ENCODE data around the gene TBC1D10A. TPM values are rescaled to one million over a fixed set of nuclear protein-coding genes. Genes with fewer than 3 reads are reported as not detected.

The TBC1D10A gene
- total RNA-seq, 6 experiments from 2014 or later, result 15.6 to 20.6 (median 16.7) TPM

GRCh38 chr22:30296833-30297232 is 29.9 kb downstream of the TBC1D10A start:
- no peak overlapping the region for H3K4me3 Mint-ChIP-seq

DNA sequence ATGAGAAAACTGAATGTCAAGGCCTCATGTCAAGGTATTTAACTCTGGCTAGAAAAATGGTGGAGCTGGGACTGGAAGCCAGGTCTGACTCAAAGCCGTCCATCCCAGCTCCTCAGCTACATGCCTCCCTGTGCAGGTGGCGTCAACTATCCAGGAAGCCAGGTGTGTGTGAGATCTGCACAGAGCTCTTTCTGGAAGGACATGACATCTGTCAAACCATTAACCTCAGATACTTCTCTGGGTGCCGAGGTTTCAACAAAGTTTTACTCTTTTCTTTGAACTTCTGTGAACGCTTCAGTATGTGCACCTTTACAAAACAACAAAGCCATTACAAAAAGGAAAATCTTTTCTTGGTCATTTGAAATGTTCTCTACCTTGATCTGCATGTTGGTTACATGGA is 30.4 kb downstream of the TBC1D10A start:
- no peak for TF ChIP-seq CTCF (IDR thresholded peaks at IDR 0.05)
- H3K9me3 Mint-ChIP-seq, result no peaks in the 10 kb centered on the region

More at GRCh38 chr22:30296833-30297232, 29.9 kb downstream of the TBC1D10A start:
- H3K4me1 Mint-ChIP-seq (ENCODE audit: low read depth), result peaks cover 7% of the 10 kb centered on the region
- TF ChIP-seq CTCF (IDR thresholded peaks at IDR 0.05), result no peak
- peaks cover 4% of the 10 kb centered on the region for H3K27me3 Mint-ChIP-seq (ENCODE audit: insufficient read depth)
- DNase-seq, result no peak
- no peak overlapping the region for H3K27ac Mint-ChIP-seq
- H3K36me3 Mint-ChIP-seq (ENCODE audit: low read depth), result peaks cover 14% of the 10 kb centered on the region; the same call in 1 of the 2 replicates
- H3K9me3 Mint-ChIP-seq, result no peaks in the 10 kb centered on the region

DNA sequence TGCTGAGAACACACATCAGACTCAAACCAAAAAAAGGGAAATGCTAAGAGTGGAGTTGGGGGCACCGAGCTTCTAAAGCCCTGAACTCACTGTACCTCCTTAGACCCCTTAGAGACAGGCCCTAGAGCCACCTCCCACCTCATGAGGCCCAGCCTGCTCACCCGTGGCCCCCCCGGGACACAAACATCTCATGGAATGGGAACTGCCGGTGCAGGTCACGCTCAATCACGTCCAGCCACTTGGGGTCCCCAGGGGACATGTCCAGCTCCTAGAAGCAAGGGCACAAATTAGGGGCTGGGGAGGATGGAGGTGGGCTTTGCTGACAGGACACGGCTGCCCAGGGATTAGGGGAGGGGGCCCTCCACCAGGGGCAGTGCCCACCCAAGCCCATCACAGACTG is 31.2 kb downstream of the TBC1D10A start:
- no peak for TF ChIP-seq CTCF (IDR thresholded peaks at IDR 0.05)
- H3K4me3 Mint-ChIP-seq, result no peak overlapping the region

More for the DNA sequence above, 30.4 kb downstream of the TBC1D10A start:
- Mint-ChIP-seq H3K4me3 (no peak overlapping the region), H3K27me3 (ENCODE audit: insufficient read depth) (peaks cover 4% of the 10 kb centered on the region), H3K27ac (no peak overlapping the region), H3K4me1 (ENCODE audit: low read depth) (peaks cover 4% of the 10 kb centered on the region), H3K36me3 (ENCODE audit: low read depth) (peaks cover 14% of the 10 kb centered on the region; the same call in 1 of the 2 replicates)
- no peak for DNase-seq

GRCh38 chr22:30294830-30295229 is 31.9 kb downstream of the TBC1D10A start:
- H3K9me3 Mint-ChIP-seq, result no peaks in the 10 kb centered on the region
- peaks cover 14% of the 10 kb centered on the region; the same call in 1 of the 2 replicates for H3K36me3 Mint-ChIP-seq (ENCODE audit: low read depth)
- H3K27ac Mint-ChIP-seq, result no peak overlapping the region
- no peak for DNase-seq
- peaks cover 18% of the 10 kb centered on the region for H3K4me1 Mint-ChIP-seq (ENCODE audit: low read depth)
- H3K27me3 Mint-ChIP-seq (ENCODE audit: insufficient read depth), result peaks cover 4% of the 10 kb centered on the region
- no peak for TF ChIP-seq CTCF (IDR thresholded peaks at IDR 0.05)
- no peak overlapping the region for H3K4me3 Mint-ChIP-seq

More for the DNA sequence above, 31.2 kb downstream of the TBC1D10A start:
- H3K27ac Mint-ChIP-seq, result no peak overlapping the region
- peaks cover 4% of the 10 kb centered on the region for H3K27me3 Mint-ChIP-seq (ENCODE audit: insufficient read depth)
- H3K36me3 Mint-ChIP-seq (ENCODE audit: low read depth), result peaks cover 14% of the 10 kb centered on the region; the same call in 1 of the 2 replicates
- DNase-seq, result no peak
- no peaks in the 10 kb centered on the region for H3K9me3 Mint-ChIP-seq
- H3K4me1 Mint-ChIP-seq (ENCODE audit: low read depth), result peaks cover 10% of the 10 kb centered on the region

DNA sequence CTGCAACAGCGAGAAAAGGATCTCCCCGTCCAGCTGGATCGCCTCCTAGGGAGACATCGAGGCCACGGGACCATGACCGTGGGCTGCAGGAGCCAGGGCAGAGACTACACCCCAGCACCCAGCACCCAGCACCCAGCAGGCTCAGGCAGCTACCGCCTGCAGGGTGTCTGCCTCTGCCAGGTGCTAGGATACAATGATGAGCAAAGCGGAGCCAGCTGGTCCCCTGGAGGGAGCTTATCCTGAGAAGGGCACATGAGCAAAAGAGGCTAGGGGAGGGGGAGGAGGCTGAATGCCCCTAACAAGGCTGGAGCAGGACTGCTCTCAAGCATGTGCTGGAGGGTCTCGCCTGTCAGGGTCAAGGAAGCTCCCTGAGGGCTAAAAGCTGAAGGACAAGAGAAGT is 32.7 kb downstream of the TBC1D10A start:
- Mint-ChIP-seq H3K9me3 (no peaks in the 10 kb centered on the region), H3K4me3 (no peak overlapping the region), H3K27me3 (ENCODE audit: insufficient read depth) (peaks cover 4% of the 10 kb centered on the region), H3K27ac (peak overlapping the region; percentile 45; the same call in 1 of the 2 replicates), H3K36me3 (ENCODE audit: low read depth) (peaks cover 14% of the 10 kb centered on the region; the same call in 1 of the 2 replicates), H3K4me1 (ENCODE audit: low read depth) (peaks cover 20% of the 10 kb centered on the region)
- TF ChIP-seq CTCF (IDR thresholded peaks at IDR 0.05), result no peak
- DNase-seq, result no peak
